Activated CD4-positive, alpha-beta T cell treated with anti-CD3 and anti-CD28 coated beads for 36 hours (primary cell): ENCODE data around the gene SMARCB1. TPM values are rescaled to one million over a fixed set of nuclear protein-coding genes. Genes with fewer than 3 reads are reported as not detected.
A peak's percentile ranks its signal among the peaks of the same experiment; 100 is the strongest.

Source experiments
- ATAC-seq: fragments of 200-7000 bp; cut with Tn5 transposase; one replicate; pipeline ENCODE4 v1.10.0; 2021; ENCODE audit warnings: mild to moderate bottlenecking, moderate library complexity
- CTCF ChIA-PET: fragments of 350-600 bp; sonication (Branson Sonifier 250); formaldehyde crosslinking; loops from one replicate; lab custom pipeline; 2021; ENCODE audit warnings: antibody characterized with exemption; lab: Charles Lee
- POLR2A ChIA-PET: fragments of 350-600 bp; sonication (Branson Sonifier 250); formaldehyde crosslinking; loops from one replicate; lab custom pipeline; 2021; ENCODE audit warnings: antibody characterized with exemption, inconsistent platforms; lab: Charles Lee
- DNase-seq: peaks from one replicate; pipeline ENCODE4 v3.0.0-alpha.2; 2020
- H3K27ac Mint-ChIP-seq: one replicate; pipeline ENCODE4 v1.8.0; 2021; ENCODE audit warnings: mixed read lengths
- H3K27me3 Mint-ChIP-seq: one replicate; pipeline ENCODE4 v1.8.0; 2021; ENCODE audit warnings: mixed read lengths
- H3K36me3 Mint-ChIP-seq: one replicate; pipeline ENCODE4 v1.8.0; 2021; ENCODE audit warnings: low read depth, mixed read lengths
- H3K4me1 Mint-ChIP-seq: one replicate; pipeline ENCODE4 v1.8.0; 2021; ENCODE audit warnings: mixed read lengths
- H3K4me3 Mint-ChIP-seq: one replicate; pipeline ENCODE4 v1.8.0; 2021; ENCODE audit warnings: mild to moderate bottlenecking, moderate library complexity, mixed read lengths
- H3K9me3 Mint-ChIP-seq: one replicate; pipeline ENCODE4 v1.8.0; 2021; ENCODE audit warnings: low read depth, mixed read lengths
- intact Hi-C, 2 experiments: fragments of 100-400 bp; cut with DNase I in 1 of 2; cut with micrococcal nuclease in 1 of 2; formaldehyde crosslinking; loops; one replicate each; pipeline versions ENCODE4 v1.14.2 to v1.15.1; 2022 to 2024; cut with DNase I, micrococcal nuclease
- total RNA-seq, 2 experiments: library from RNA; stranded (reverse); gene quantifications; one replicate each; pipeline ENCODE4 v1.2.3, GENCODE V29; 2021

The SMARCB1 gene
- total RNA-seq, 2 experiments from 2014 or later, result 78.2 to 95.2 TPM

- no peak overlapping the region for H3K4me3 Mint-ChIP-seq
- no peak for ATAC-seq
- CTCF ChIA-PET, result interaction anchor here (1.1 kb wide), 1 partner anchor 16 kb away, joined by 5 read pairs; no protein-coding TSS in a partner anchor
- DNase-seq, result no peak
- peaks cover 10% of the 10 kb centered on the region for H3K4me1 Mint-ChIP-seq
- no peaks in the 10 kb centered on the region for H3K9me3 Mint-ChIP-seq
- intact Hi-C loops, result loop anchor here in 1 of 2 experiments (10.0 kb wide), 1 partner anchor 619 kb away; no protein-coding TSS in a partner anchor
- H3K27ac Mint-ChIP-seq, result no peak overlapping the region
- H3K27me3 Mint-ChIP-seq, result no peaks in the 10 kb centered on the region
- POLR2A ChIA-PET, result no interaction called here
- peaks cover 5% of the 10 kb centered on the region for H3K36me3 Mint-ChIP-seq
Observed at GRCh38 chr22:23833911-23834317, 47.1 kb downstream of the SMARCB1 start.

- Mint-ChIP-seq H3K36me3 (peaks cover 5% of the 10 kb centered on the region), H3K27ac (no peak overlapping the region), H3K9me3 (no peaks in the 10 kb centered on the region), H3K4me1 (peaks cover 15% of the 10 kb centered on the region), H3K4me3 (no peak overlapping the region), H3K27me3 (peaks cover 2% of the 10 kb centered on the region)
- POLR2A ChIA-PET, result no interaction called here
- intact Hi-C loops, result loop anchor here in 1 of 2 experiments (10.0 kb wide), 1 partner anchor 620 kb away; no protein-coding TSS in a partner anchor
- no peak for ATAC-seq
- CTCF ChIA-PET, result interaction anchor here (1.1 kb wide), 1 partner anchor 15 kb away, joined by 5 read pairs; no protein-coding TSS in a partner anchor
- no peak for DNase-seq
Observed at GRCh38 chr22:23834406-23834792, 47.6 kb downstream of the SMARCB1 start.

DNA sequence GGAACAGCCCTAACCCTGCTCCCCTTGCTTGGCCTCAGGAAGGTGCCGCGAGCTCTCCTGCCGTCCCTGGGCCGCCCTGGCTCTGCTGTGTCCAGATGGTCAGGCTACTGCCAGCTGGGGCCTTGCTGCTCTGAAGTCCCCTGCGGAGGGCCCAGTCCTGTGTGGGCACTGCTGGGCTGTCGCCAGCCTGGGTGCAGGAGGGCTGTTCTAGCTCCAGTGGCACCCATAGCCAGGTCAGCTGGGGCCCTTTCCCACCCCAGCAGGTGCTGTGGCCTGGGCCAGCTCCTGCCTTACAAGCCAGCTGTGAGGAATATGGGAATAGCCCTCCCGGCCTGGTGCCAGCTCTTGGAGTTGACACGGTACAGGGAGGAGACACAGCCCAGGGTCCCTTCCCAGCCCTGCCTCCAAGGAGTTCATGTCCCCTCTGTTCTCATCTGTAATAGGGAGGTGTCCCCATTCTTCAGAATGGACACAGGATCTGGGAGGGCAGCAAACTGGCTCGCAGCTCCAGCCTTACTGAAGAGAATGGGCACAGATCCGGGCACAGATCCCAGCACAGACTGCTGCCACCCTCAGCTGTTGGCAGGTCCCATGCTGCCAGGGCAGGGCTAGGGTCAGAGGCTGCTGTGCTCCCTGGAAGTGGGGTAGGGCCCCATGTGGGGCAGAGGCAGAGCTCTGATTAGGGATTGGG lies 48.2 kb downstream of the SMARCB1 start:
- Mint-ChIP-seq H3K4me1 (peaks cover 19% of the 10 kb centered on the region), H3K27ac (no peak overlapping the region), H3K4me3 (no peak overlapping the region), H3K36me3 (peaks cover 5% of the 10 kb centered on the region), H3K27me3 (peaks cover 2% of the 10 kb centered on the region), H3K9me3 (no peaks in the 10 kb centered on the region)
- ChIA-PET POLR2A (no interaction called here), CTCF (interaction anchor here (1.1 kb wide), 1 partner anchor 15 kb away, joined by 5 read pairs; no protein-coding TSS in a partner anchor)
- ATAC-seq (no peak), DNase-seq (no peak)
- intact Hi-C loops, result loop anchor here in 1 of 2 experiments (10.0 kb wide), 1 partner anchor 620 kb away; no protein-coding TSS in a partner anchor

DNA sequence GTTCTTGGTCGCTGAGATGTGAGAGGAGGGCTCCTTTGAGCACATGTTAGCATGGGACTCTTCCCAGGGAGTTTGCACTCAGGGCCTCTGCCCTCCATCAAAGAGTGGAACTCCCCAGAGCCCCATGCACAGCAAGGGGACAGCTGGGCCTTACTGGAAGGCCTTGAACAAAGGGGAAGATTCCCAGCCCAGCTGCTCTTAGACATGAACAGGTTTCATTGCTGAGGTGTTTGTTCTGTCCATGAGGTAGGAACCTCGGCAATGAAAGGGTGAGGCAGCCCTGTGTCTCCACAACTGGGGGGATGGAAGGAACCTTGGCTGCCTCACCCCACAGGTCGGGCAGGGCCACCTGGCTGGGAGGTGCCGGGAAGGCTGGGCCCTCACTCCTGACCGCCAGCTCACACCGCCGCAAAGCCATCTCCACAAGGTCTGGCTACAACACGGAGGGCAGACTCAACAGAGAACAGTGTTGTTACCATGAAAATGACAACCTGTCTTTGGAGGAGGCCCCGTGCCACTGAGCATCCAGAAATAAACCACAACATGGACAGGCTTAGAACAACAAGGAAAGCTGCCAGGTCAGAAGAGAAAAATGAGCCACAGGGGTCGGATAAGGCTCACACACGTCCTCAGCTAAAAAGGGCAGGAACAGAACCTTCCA lies 48.8 kb downstream of the SMARCB1 start:
- Mint-ChIP-seq H3K9me3 (no peaks in the 10 kb centered on the region), H3K27me3 (peaks cover 2% of the 10 kb centered on the region), H3K36me3 (peaks cover 2% of the 10 kb centered on the region), H3K27ac (peak overlapping the region; percentile 11), H3K4me1 (peaks cover 19% of the 10 kb centered on the region), H3K4me3 (no peak overlapping the region)
- CTCF ChIA-PET, result interaction anchor here (1.4 kb wide), 1 partner anchor 14 kb away, joined by 7 read pairs; no protein-coding TSS in a partner anchor
- intact Hi-C loops, result loop anchor here in 1 of 2 experiments (10.0 kb wide), 1 partner anchor 621 kb away; no protein-coding TSS in a partner anchor
- no peak for ATAC-seq
- DNase-seq, result no peak
- POLR2A ChIA-PET, result no interaction called here

- ChIA-PET POLR2A (no interaction called here), CTCF (interaction anchor here (0.5 to 1.4 kb wide), 3 partner anchors 13 to 31 kb away, joined by 3 to 7 read pairs (median 5); partner anchors contain the start of gene SLC2A11)
- Mint-ChIP-seq H3K9me3 (no peaks in the 10 kb centered on the region), H3K27ac (no peak overlapping the region), H3K27me3 (peaks cover 2% of the 10 kb centered on the region), H3K4me3 (no peak overlapping the region), H3K4me1 (peaks cover 19% of the 10 kb centered on the region), H3K36me3 (no peaks in the 10 kb centered on the region)
- intact Hi-C loops, result loop anchor here in 1 of 2 experiments (10.0 kb wide), 1 partner anchor 621 kb away; no protein-coding TSS in a partner anchor
- DNase-seq, result no peak
- no peak for ATAC-seq
Observed at GRCh38 chr22:23836281-23836680, 49.5 kb downstream of the SMARCB1 start.

DNA sequence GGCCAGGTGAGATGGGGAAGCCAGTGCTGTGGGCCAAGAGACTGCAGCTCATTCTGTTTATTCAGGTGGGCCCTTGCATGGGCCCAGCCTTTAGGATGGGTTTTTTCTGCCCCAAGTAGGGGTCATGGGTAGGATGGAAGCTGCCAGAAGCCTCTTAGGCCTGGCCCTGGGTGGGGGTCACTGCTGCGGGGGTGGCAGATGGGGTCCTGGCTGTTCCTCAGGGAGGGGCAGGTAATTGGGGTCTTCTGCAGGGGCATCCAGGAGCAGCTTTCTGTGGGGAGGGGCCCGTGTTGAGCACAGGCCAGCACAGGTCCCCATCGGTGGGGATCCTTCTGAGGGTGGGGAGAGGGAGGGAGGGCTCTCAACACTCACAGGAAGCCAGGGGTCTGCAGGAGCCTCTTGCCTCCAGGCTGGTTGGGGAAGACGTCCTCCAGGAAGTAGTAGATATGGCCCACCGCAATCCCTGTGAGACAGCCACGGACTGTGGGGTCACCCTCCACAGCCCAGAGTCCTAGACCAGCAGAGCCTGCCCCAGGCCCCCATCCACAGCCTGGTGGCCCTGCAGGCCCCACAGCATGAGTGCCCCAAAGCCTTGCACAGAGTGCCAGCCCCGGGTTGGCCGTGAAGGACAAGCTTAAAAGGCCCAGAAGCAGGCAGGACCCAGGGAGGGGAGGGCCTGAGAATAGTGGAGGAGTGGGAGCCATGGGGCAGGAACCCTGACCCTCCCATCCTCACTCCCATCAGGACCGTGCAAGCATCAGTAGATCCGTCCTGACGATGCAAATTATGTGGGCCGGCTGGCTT lies 50.1 kb downstream of the SMARCB1 start:
- ATAC-seq, result no peak

DNA sequence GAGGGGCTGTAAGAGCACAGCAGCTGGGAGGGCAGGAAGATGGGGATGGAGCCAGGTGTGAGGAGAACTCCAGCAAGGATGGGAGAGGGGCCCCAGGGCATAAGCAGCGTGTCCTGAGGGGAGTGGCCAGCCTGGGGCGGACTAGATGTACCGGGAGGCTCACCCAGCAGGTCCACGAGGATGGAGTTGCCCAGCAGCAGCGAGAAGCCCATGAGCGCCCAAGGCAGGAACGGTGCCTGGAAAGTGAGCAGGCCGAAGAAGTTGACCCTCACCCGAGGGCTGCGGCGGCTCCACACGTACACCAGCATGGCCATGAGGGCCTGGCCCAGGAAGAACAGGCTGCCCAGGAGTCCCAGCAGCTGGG lies 50.7 kb downstream of the SMARCB1 start:
- no peak for DNase-seq
- no peak overlapping the region for H3K27ac Mint-ChIP-seq
- no peak overlapping the region for H3K4me3 Mint-ChIP-seq
- CTCF ChIA-PET, result no interaction called here
- no peaks in the 10 kb centered on the region for H3K36me3 Mint-ChIP-seq
- POLR2A ChIA-PET, result no interaction called here
- peaks cover 19% of the 10 kb centered on the region for H3K4me1 Mint-ChIP-seq
- H3K9me3 Mint-ChIP-seq, result no peaks in the 10 kb centered on the region
- intact Hi-C loops, result loop anchor here in 1 of 2 experiments (10.0 kb wide), 1 partner anchor 623 kb away; no protein-coding TSS in a partner anchor
- no peak for ATAC-seq
- H3K27me3 Mint-ChIP-seq, result peaks cover 2% of the 10 kb centered on the region

More for the DNA sequence above, 50.1 kb downstream of the SMARCB1 start:
- Mint-ChIP-seq H3K4me1 (peaks cover 19% of the 10 kb centered on the region), H3K9me3 (no peaks in the 10 kb centered on the region), H3K4me3 (no peak overlapping the region), H3K36me3 (no peaks in the 10 kb centered on the region), H3K27me3 (peaks cover 2% of the 10 kb centered on the region), H3K27ac (no peak overlapping the region)
- CTCF ChIA-PET, result interaction anchor here (0.5 to 1.4 kb wide), 3 partner anchors 13 to 30 kb away, joined by 3 to 7 read pairs (median 5); partner anchors contain the start of gene SLC2A11
- DNase-seq, result no peak
- intact Hi-C loops, result loop anchor here in 1 of 2 experiments (10.0 kb wide), 1 partner anchor 622 kb away; no protein-coding TSS in a partner anchor
- POLR2A ChIA-PET, result no interaction called here

DNA sequence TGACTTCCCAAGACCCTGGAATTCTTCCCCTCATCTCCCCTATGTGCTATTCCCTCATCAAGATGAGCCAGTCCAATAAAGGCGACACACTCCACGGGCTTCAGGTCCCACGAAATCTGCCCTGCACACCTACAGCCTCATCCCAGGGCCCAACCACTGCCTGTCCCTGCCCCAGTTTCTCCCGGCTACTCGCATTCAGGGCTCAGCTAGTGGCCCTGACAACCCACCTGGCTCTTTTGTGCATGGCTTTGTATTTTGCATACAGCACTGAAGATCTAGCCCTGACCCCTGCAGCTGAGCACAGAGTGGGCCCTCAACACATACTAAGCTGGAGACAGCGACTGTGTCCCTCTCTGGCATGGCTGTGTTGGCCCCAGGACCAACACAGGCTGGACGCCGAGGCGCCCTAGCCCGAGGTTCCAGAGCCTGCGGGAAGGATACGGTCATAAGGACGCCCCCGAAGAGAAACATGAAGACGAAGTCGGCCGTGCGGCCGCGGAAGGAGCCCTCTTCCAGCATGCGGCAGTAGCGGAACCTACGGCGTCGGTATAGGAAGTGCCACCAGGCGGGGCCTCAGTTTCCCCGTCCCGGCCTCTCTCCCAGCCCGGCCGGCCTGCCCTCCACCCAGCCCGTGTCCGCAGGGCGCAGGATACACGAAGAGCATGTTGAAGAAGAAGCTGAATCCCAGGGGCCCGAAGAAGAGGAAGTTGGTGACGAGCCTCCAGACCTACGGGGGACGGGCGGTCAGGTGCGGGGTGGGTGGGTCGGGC lies 51.3 kb downstream of the SMARCB1 start:
- no peak for ATAC-seq
- Mint-ChIP-seq H3K27ac (peak overlapping the region; percentile 80), H3K9me3 (no peaks in the 10 kb centered on the region), H3K4me1 (peaks cover 19% of the 10 kb centered on the region), H3K36me3 (no peaks in the 10 kb centered on the region), H3K27me3 (peaks cover 2% of the 10 kb centered on the region), H3K4me3 (peak overlapping the region; percentile 83)
- CTCF ChIA-PET, result interaction anchor here (0.8 to 1.1 kb wide), 2 partner anchors 12 to 19 kb away, joined by 3 to 4 read pairs; partner anchors contain the start of gene SLC2A11
- intact Hi-C loops, result loop anchor here (2.0 to 10.0 kb wide), 2 partner anchors 51 to 623 kb away; partner anchors contain the start of gene SMARCB1 (in 1 of the 2)
- peak; percentile 19 for DNase-seq
- POLR2A ChIA-PET, result interaction anchor here (0.9 kb wide), 1 partner anchor 19 kb away, joined by 3 read pairs; the partner anchor contains the start of gene SLC2A11

GRCh38 chr22:23838681-23839468 lies 52.1 kb downstream of the SMARCB1 start, which contains the start of gene DERL3:
Gene DERL3 (minus strand): TSS chr22:23839006. CDS start chr22:23838987, 19 bp downstream.
- no peaks in the 10 kb centered on the region for H3K9me3 Mint-ChIP-seq
- peak within 1 kb of the TSS; percentile 80 for H3K27ac Mint-ChIP-seq
- ChIA-PET CTCF (interaction anchor here (0.8 to 1.1 kb wide), 2 partner anchors 11 to 19 kb away, joined by 3 to 4 read pairs; partner anchors contain the start of gene SLC2A11), POLR2A (interaction anchor here (0.9 kb wide), 1 partner anchor 19 kb away, joined by 3 read pairs; the partner anchor contains the start of gene SLC2A11)
- ATAC-seq, result peak; percentile 94
- intact Hi-C loops, result loop anchor here (1.0 to 10.0 kb wide), 7 partner anchors 52 to 624 kb away; partner anchors contain the start of genes CHCHD10 (in 1 of the 2), MIF (in 1 of the 2), SMARCB1 (in 1 of the 2) and ZNF70 (in 1 of the 2)
- H3K27me3 Mint-ChIP-seq, result peaks cover 2% of the 10 kb centered on the region
- peak; percentile 97 for DNase-seq
- H3K4me1 Mint-ChIP-seq, result peaks cover 19% of the 10 kb centered on the region
- no peaks in the 10 kb centered on the region for H3K36me3 Mint-ChIP-seq
- H3K4me3 Mint-ChIP-seq, result peak within 1 kb of the TSS; percentile 83
